ENCODE results near the gene MACF1.

MACF1 gene

DNA sequence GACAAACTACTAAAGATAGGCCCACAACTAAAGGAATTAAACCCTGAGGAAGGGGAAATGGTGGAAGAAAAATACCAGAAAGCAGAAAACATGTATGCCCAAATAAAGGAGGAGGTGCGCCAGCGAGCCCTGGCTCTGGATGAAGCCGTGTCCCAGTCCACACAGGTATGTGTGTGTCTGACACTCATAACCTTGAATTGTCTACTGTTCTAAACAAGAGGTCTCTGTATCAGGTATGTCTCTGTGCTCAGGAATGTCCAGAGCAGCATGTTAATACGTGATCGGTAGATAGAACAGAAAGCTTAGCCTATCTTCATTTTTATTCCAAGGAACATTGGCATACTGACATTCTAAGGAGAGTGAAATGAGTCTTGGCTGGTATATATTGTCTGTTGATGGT is 231.1 kb downstream of the MACF1 start:
- peaks cover 11% of the 10 kb centered on the region for H3K36me3 ChIP-seq (ENCODE audit: control insufficient read depth, insufficient read depth, low read length)
- no peaks in the 10 kb centered on the region for H3K27me3 ChIP-seq (replicated peaks; ENCODE audit: control insufficient read depth, insufficient read depth, low read length)
- no peak for DNase-seq (ENCODE audit: extremely low read depth, insufficient read length)
- no peak overlapping the region for H3K4me3 ChIP-seq (replicated peaks; ENCODE audit: low read depth, low read length)
- TF ChIP-seq, protein P1, sequence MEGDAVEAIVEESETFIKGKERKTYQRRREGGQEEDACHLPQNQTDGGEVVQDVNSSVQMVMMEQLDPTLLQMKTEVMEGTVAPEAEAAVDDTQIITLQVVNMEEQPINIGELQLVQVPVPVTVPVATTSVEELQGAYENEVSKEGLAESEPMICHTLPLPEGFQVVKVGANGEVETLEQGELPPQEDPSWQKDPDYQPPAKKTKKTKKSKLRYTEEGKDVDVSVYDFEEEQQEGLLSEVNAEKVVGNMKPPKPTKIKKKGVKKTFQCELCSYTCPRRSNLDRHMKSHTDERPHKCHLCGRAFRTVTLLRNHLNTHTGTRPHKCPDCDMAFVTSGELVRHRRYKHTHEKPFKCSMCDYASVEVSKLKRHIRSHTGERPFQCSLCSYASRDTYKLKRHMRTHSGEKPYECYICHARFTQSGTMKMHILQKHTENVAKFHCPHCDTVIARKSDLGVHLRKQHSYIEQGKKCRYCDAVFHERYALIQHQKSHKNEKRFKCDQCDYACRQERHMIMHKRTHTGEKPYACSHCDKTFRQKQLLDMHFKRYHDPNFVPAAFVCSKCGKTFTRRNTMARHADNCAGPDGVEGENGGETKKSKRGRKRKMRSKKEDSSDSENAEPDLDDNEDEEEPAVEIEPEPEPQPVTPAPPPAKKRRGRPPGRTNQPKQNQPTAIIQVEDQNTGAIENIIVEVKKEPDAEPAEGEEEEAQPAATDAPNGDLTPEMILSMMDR (IDR thresholded peaks at IDR 0.05; ENCODE audit: insufficient read depth, low read length, poor library complexity, severe bottlenecking), result no peak

DNA sequence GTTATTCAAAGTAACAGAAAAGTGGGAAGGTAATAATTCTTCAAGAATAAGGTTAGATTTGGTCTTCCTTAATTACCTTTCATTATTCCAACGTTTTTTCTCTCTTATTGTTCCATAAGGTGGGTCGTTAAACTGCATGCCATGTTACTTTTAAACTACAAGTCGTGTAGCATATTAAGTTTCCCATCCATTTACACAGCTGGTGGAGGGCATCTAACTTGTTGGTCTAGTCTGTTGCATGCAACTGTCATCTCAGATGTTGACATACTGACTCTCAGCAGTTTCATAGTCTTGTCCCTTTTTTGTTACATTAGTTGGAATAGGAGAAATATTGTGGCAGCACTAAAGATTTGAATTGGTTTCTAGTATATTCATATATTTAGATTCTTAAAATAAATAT is 232.3 kb downstream of the MACF1 start:
- Histone ChIP-seq H3K36me3 (ENCODE audit: control insufficient read depth, insufficient read depth, low read length) (peaks cover 9% of the 10 kb centered on the region), H3K4me3 (replicated peaks; ENCODE audit: low read depth, low read length) (no peak overlapping the region), H3K27me3 (replicated peaks; ENCODE audit: control insufficient read depth, insufficient read depth, low read length) (no peaks in the 10 kb centered on the region)
- no peak for DNase-seq (ENCODE audit: extremely low read depth, insufficient read length)
- TF ChIP-seq, protein P1 (IDR thresholded peaks at IDR 0.05; ENCODE audit: insufficient read depth, low read length, poor library complexity, severe bottlenecking), result no peak

DNA sequence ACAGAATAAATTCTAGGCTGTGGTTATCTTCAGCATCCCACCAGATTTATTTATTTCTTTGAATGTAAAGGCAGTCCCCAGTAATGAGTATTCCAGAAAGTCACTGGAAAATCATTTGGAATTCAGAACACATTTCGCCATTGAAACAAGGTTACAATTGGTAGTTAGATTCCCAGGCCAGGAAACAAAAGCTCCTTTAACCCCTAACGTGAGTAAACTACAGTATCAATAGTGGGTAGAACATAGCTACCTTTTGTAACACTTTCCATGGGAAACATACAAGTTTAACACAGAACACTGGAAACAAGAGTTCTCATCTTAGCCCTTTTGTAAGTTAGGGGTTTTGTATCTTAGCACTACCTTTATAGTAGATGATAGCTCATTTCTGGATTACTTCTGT is 233.5 kb downstream of the MACF1 start:
- Histone ChIP-seq H3K27me3 (replicated peaks; ENCODE audit: control insufficient read depth, insufficient read depth, low read length) (no peaks in the 10 kb centered on the region), H3K36me3 (ENCODE audit: control insufficient read depth, insufficient read depth, low read length) (peaks cover 16% of the 10 kb centered on the region), H3K4me3 (replicated peaks; ENCODE audit: low read depth, low read length) (no peak overlapping the region)
- TF ChIP-seq, protein P1 (IDR thresholded peaks at IDR 0.05; ENCODE audit: insufficient read depth, low read length, poor library complexity, severe bottlenecking), result no peak
- no peak for DNase-seq (ENCODE audit: extremely low read depth, insufficient read length)

DNA sequence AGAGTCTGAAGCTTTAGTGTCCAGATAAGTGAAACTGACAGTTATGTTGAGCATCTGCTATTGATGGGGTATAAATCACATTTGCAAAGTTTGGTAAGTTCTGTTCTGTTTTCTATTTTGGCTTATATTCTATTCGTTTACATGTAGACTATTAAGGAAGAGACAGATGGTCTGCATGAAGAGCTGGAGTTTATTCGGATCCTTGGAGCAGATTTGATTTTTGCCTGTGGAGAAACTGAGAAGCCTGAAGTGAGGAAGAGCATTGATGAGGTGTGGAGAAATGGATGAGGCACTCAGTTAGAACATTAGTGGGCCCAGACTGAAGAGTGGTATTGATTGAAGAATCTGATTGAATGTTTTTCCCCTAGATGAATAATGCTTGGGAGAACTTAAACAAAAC is 236.4 kb downstream of the MACF1 start:
- Histone ChIP-seq H3K36me3 (ENCODE audit: control insufficient read depth, insufficient read depth, low read length) (peaks cover 19% of the 10 kb centered on the region), H3K4me3 (replicated peaks; ENCODE audit: low read depth, low read length) (no peak overlapping the region), H3K27me3 (replicated peaks; ENCODE audit: control insufficient read depth, insufficient read depth, low read length) (no peaks in the 10 kb centered on the region)
- no peak for DNase-seq (ENCODE audit: extremely low read depth, insufficient read length)
- TF ChIP-seq, protein P1 (IDR thresholded peaks at IDR 0.05; ENCODE audit: insufficient read depth, low read length, poor library complexity, severe bottlenecking), result no peak

DNA sequence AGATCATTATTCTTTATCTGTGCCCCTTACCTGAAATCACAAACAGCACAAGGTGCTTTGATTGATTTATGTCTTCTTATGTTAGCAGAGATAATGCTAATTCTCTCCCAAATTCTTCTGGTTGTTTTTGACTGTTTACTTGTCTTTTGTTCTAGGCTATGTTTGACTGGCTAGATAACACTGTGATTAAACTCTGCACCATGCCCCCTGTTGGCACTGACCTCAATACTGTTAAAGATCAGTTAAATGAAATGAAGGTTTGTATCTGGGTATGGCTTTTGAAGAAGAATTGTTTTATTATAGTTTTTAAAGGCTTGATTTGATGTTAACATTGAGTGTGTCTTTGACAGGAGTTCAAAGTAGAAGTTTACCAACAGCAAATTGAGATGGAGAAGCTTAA is 237.3 kb downstream of the MACF1 start:
- peaks cover 19% of the 10 kb centered on the region for H3K36me3 ChIP-seq (ENCODE audit: control insufficient read depth, insufficient read depth, low read length)
- H3K4me3 ChIP-seq (replicated peaks; ENCODE audit: low read depth, low read length), result no peak overlapping the region
- TF ChIP-seq, protein P1 (IDR thresholded peaks at IDR 0.05; ENCODE audit: insufficient read depth, low read length, poor library complexity, severe bottlenecking), result no peak
- DNase-seq (ENCODE audit: extremely low read depth, insufficient read length), result no peak
- no peaks in the 10 kb centered on the region for H3K27me3 ChIP-seq (replicated peaks; ENCODE audit: control insufficient read depth, insufficient read depth, low read length)

DNA sequence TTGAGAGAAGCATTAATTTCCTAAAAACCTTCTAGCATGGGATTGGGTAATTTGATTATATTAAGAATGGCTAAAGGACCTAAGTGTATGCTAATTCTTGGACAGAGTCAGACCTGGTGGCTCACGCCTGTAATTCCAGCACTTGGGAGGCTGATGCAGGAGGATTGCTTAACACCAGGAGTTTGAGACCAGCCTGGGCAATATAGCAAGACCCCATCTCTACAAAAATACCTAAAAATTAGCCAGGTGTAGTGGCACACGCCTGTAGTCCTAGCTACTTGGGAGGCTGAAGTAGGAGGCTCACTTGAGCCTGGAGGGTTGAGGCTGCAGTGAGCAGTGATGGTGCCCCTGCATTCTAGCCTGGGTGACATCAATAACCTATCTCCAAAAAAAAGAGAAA is 241.1 kb downstream of the MACF1 start:
- peaks cover 12% of the 10 kb centered on the region for H3K36me3 ChIP-seq (ENCODE audit: control insufficient read depth, insufficient read depth, low read length)
- H3K27me3 ChIP-seq (replicated peaks; ENCODE audit: control insufficient read depth, insufficient read depth, low read length), result no peaks in the 10 kb centered on the region
- no peak overlapping the region for H3K4me3 ChIP-seq (replicated peaks; ENCODE audit: low read depth, low read length)
- TF ChIP-seq, protein P1 (IDR thresholded peaks at IDR 0.05; ENCODE audit: insufficient read depth, low read length, poor library complexity, severe bottlenecking), result no peak
- DNase-seq (ENCODE audit: extremely low read depth, insufficient read length), result no peak

All from GM06990 (cell line).